Measurements from ENCODE around the gene ZSWIM1. TPM values are rescaled to one million over a fixed set of nuclear protein-coding genes. Genes with fewer than 3 reads are reported as not detected.

Gene ZSWIM1
- 10 to 100 TPM; 11.6 to 12.5 TPM for total RNA-seq
- polyA plus RNA-seq (2013, experiment 1 of 2): 11.4 TPM
- polyA plus RNA-seq (2013, experiment 2 of 2): 10.8 TPM
- long read RNA-seq, experiment 1, partial matches to known transcripts: 0 of 2 reads
- long read RNA-seq, experiment 1, other reads (novel, unspliced or antisense): 1 of 2 reads
- long read RNA-seq, experiment 2, partial matches to known transcripts: 0 of 4 reads
- long read RNA-seq, experiment 2, other reads (novel, unspliced or antisense): 0 of 4 reads
- long read RNA-seq, experiment 3, partial matches to known transcripts: 0 of 1 reads
- long read RNA-seq, experiment 3, other reads (novel, unspliced or antisense): 1 of 1 reads
- long read RNA-seq, experiment 4, partial matches to known transcripts: 0 of 1 reads
- long read RNA-seq, experiment 4, other reads (novel, unspliced or antisense): 0 of 1 reads

- Histone ChIP-seq H3K4me1 (ENCODE audit: control insufficient read depth, insufficient read depth, low read length) (no peaks in the 10 kb centered on the region), H3K36me3 (ENCODE audit: control insufficient read depth, insufficient read depth, low read length) (peaks cover 39% of the 10 kb centered on the region), H3K9ac (ENCODE audit: extremely low read depth, low read length, poor library complexity, severe bottlenecking) (peak within 1 kb of the TSS; percentile 88), H3K27ac (ENCODE audit: low read depth, low read length) (peak within 1 kb of the TSS; percentile 52), H3K27me3 (ENCODE audit: control insufficient read depth, insufficient read depth, low read length, poor library complexity, severe bottlenecking) (no peaks in the 10 kb centered on the region), H3K9me3 (ENCODE audit: control insufficient read depth, low read length) (no peaks in the 10 kb centered on the region), H3K4me3 (ENCODE audit: low read length) (peak within 1 kb of the TSS; percentile 100)
- H3K36me3 Mint-ChIP-seq (ENCODE audit: low read depth): peaks cover 26% of the 10 kb centered on the region
- no peaks in the 10 kb centered on the region for H3K27me3 Mint-ChIP-seq (ENCODE audit: insufficient read depth)
- 3 to 4% methylated on average over 13 to 23 of the region's 23 CpGs for WGBS, 2 experiments (ENCODE audit: insufficient coverage in 1 of 2, insufficient read length in 1 of 2)
- TF ChIP-seq CTCF (conservative IDR thresholded peaks at IDR 0.05): no peak
- DNase-seq: peak; percentile 100
- peaks cover 6% of the 10 kb centered on the region for H3K4me1 Mint-ChIP-seq
- H3K9me3 Mint-ChIP-seq: no peaks in the 10 kb centered on the region
- peak within 1 kb of the TSS; percentile 95 for H3K27ac Mint-ChIP-seq
- peak within 1 kb of the TSS; percentile 90 for H3K4me3 Mint-ChIP-seq
These were observed at the start of gene ZSWIM1 for GRCh38 chr20:45880988-45881788. Gene ZSWIM1 (plus strand): TSS chr20:45881227. CDS start chr20:45882593, 1,366 bp downstream.

DNA sequence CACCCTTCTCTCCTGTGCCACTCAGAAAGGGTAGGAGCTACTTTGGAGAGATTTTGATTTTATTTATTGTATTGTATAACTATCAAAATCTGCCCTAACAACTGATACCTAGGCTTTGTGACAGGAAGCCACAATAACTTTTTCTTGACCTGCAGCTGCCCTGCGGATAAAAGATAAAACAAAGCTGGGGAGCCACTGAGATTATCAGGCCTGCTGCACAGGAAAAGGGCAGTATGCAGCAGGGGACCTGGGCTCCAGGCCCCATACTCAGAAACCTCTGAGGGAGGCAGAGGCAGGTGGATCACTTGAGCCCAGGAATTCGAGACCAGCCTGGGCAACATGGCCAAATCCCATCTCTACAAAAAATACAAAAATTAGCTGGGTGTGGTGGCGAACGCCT, 48.4 kb upstream of the ZSWIM1 start:
- no peak overlapping the region for H3K9ac ChIP-seq (ENCODE audit: extremely low read depth, low read length, poor library complexity, severe bottlenecking)
- H3K4me1 ChIP-seq (ENCODE audit: control insufficient read depth, insufficient read depth, low read length): peaks cover 6% of the 10 kb centered on the region
- H3K27me3 ChIP-seq (ENCODE audit: control insufficient read depth, insufficient read depth, low read length, poor library complexity, severe bottlenecking): no peaks in the 10 kb centered on the region
- Mint-ChIP-seq H3K4me1 (peaks cover 14% of the 10 kb centered on the region), H3K27ac (no peak overlapping the region), H3K9me3 (no peaks in the 10 kb centered on the region), H3K36me3 (ENCODE audit: low read depth) (peaks cover 3% of the 10 kb centered on the region), H3K27me3 (ENCODE audit: insufficient read depth) (no peaks in the 10 kb centered on the region), H3K4me3 (peak overlapping the region; percentile 65)
- no peak for TF ChIP-seq CTCF (conservative IDR thresholded peaks at IDR 0.05)
- DNase-seq: no peak
- no peak overlapping the region for H3K27ac ChIP-seq (ENCODE audit: low read depth, low read length)
- no peaks in the 10 kb centered on the region for H3K9me3 ChIP-seq (ENCODE audit: control insufficient read depth, low read length)
- no peak overlapping the region for H3K4me3 ChIP-seq (ENCODE audit: low read length)
- 88% methylated on average over 4 of the region's 4 CpGs; no CpG with 5 or more reads in 1 of the 2 experiments for WGBS, 2 experiments (ENCODE audit: insufficient coverage in 1 of 2, insufficient read length in 1 of 2)
- no peaks in the 10 kb centered on the region for H3K36me3 ChIP-seq (ENCODE audit: control insufficient read depth, insufficient read depth, low read length)

GRCh38 chr20:45833030-45833882, 47.8 kb upstream of the ZSWIM1 start, which contains the start of gene SNX21:
Gene SNX21 (plus strand): TSS chr20:45833799. CDS start chr20:45833920, 121 bp downstream.
- peak within 1 kb of the TSS; percentile 95 for H3K27ac Mint-ChIP-seq
- peak within 1 kb of the TSS; percentile 65 for H3K4me3 Mint-ChIP-seq

More at GRCh38 chr20:45833030-45833882, 47.8 kb upstream of the ZSWIM1 start, which contains the start of gene SNX21:
- Mint-ChIP-seq H3K36me3 (ENCODE audit: low read depth) (peaks cover 3% of the 10 kb centered on the region), H3K4me1 (peaks cover 14% of the 10 kb centered on the region), H3K27me3 (ENCODE audit: insufficient read depth) (no peaks in the 10 kb centered on the region), H3K9me3 (no peaks in the 10 kb centered on the region)
- Histone ChIP-seq H3K4me1 (ENCODE audit: control insufficient read depth, insufficient read depth, low read length) (peaks cover 6% of the 10 kb centered on the region), H3K27ac (ENCODE audit: low read depth, low read length) (peak within 1 kb of the TSS; percentile 42), H3K9ac (ENCODE audit: extremely low read depth, low read length, poor library complexity, severe bottlenecking) (peak within 1 kb of the TSS; percentile 1), H3K4me3 (ENCODE audit: low read length) (peak within 1 kb of the TSS; percentile 79), H3K9me3 (ENCODE audit: control insufficient read depth, low read length) (no peaks in the 10 kb centered on the region), H3K36me3 (ENCODE audit: control insufficient read depth, insufficient read depth, low read length) (peaks cover 4% of the 10 kb centered on the region), H3K27me3 (ENCODE audit: control insufficient read depth, insufficient read depth, low read length, poor library complexity, severe bottlenecking) (no peaks in the 10 kb centered on the region)
- peak; percentile 94 for DNase-seq
- no peak for TF ChIP-seq CTCF (conservative IDR thresholded peaks at IDR 0.05)
- 18 to 90% methylated on average over 5 to 35 of the region's 35 CpGs for WGBS, 2 experiments (ENCODE audit: insufficient coverage in 1 of 2, insufficient read length in 1 of 2)
